Brain microvascular endothelial cell (primary cell): ENCODE results near the gene SOX11.

Experiments
- DNase-seq: peaks from one replicate; pipeline ENCODE4 v3.0.0-alpha.2; 2020
- H3K27ac ChIP-seq: fragments of 250-450 bp; sonication (Bioruptor Pico); 2 replicates; pipeline ENCODE4 v1.5.1; 2020; ENCODE audit warnings: mild to moderate bottlenecking, moderate library complexity
- H3K27me3 ChIP-seq: fragments of 250-450 bp; sonication (Bioruptor Pico); replicated peaks from 2 replicates; pipeline ENCODE4 v1.5.1; 2020; ENCODE audit warnings: mild to moderate bottlenecking
- H3K36me3 ChIP-seq: fragments of 250-450 bp; sonication (Bioruptor Pico); replicated peaks from 2 replicates; pipeline ENCODE4 v1.5.1; 2020; ENCODE audit warnings: mild to moderate bottlenecking
- H3K4me3 ChIP-seq: 2 replicates; pipeline ENCODE4 v1.5.1; 2011; ENCODE audit warnings: low read depth, mild to moderate bottlenecking, control low read depth, low read length, moderate library complexity
- CTCF ChIP-seq: IDR thresholded peaks from 2 replicates; pipeline ENCODE4 v1.5.1; 2011; ENCODE audit warnings: low read depth, mild to moderate bottlenecking, moderate library complexity, low read length, control low read depth, inconsistent platforms; ENCODE audit errors: missing control alignments
- in situ Hi-C: cut with HindIII; loops from 2 replicates; pipeline ENCODE4 v1.10.0; 2017; ENCODE audit warnings: low sequenced_read_pairs, low pct_ligation_motif_present

Gene SOX11

GRCh38 chr2:5693287-5694201 lies 1.4 kb downstream of the SOX11 start:
- in situ Hi-C loops, result no loop called here
- TF ChIP-seq CTCF, result peak; percentile 26
- peak; percentile 24 for DNase-seq
- no peaks in the 10 kb centered on the region for H3K27me3 ChIP-seq
- H3K36me3 ChIP-seq, result no peaks in the 10 kb centered on the region
- H3K4me3 ChIP-seq, result peak overlapping the region; percentile 84
- no peak overlapping the region for H3K27ac ChIP-seq

DNA sequence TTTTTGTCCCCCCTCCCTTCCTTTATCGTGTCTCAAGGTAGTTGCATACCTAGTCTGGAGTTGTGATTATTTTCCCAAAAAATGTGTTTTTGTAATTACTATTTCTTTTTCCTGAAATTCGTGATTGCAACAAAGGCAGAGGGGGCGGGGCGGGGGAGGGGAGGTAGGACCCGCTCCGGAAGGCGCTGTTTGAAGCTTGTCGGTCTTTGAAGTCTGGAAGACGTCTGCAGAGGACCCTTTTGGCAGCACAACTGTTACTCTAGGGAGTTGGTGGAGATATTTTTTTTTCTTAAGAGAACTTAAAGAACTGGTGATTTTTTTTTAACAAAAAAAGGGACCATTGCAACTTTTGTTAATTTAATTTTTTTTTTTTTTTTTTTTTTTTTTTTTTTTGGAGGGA lies 2.1 kb downstream of the SOX11 start:
- no peak for TF ChIP-seq CTCF
- peak overlapping the region; percentile 84 for H3K4me3 ChIP-seq
- DNase-seq, result no peak
- H3K27me3 ChIP-seq, result no peaks in the 10 kb centered on the region
- no peak overlapping the region for H3K27ac ChIP-seq
- no peaks in the 10 kb centered on the region for H3K36me3 ChIP-seq
- in situ Hi-C loops, result no loop called here

DNA sequence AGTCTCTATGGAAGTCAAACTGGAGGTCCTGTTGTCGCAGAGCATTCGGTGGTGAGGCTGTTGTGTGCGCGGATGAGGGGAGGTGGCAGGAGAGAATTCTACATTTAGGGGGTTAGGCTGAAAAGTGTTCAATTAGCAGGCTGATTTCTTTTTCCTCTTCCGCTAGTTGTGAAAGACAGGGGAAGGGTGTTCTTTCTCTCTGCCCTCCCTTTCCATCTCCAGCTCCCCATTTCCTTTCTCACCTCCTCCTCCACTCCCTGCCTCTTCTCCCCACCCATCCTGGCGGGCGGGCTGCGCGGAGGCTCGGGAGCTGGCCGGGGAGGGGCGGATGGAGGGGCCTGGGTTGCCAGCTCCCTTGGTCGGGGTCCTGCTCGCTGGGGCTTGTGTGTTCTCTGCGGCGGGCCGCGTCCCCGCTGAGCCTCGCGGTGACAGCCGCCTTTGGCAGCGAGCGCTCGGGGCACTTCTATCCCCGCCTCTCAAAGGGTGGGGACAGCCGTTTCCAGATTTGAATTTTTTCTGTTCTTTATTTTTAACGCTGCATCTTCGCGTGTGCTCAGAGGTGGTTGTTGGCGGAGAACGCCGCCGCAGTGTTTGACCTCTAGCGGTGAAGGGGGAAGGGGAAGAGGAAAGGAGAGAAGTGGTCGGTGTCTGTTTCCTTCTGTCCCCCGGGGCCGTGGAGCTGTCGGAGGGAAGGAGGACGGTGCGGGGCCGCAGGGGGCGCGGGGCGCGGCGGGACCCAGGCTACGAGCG lies 3.6 kb downstream of the SOX11 start:
- TF ChIP-seq CTCF, result no peak
- peak overlapping the region; percentile 71 for H3K27ac ChIP-seq
- DNase-seq, result peak; percentile 27
- H3K4me3 ChIP-seq, result peak overlapping the region; percentile 84
- no peaks in the 10 kb centered on the region for H3K36me3 ChIP-seq
- no peaks in the 10 kb centered on the region for H3K27me3 ChIP-seq
- in situ Hi-C loops, result no loop called here

DNA sequence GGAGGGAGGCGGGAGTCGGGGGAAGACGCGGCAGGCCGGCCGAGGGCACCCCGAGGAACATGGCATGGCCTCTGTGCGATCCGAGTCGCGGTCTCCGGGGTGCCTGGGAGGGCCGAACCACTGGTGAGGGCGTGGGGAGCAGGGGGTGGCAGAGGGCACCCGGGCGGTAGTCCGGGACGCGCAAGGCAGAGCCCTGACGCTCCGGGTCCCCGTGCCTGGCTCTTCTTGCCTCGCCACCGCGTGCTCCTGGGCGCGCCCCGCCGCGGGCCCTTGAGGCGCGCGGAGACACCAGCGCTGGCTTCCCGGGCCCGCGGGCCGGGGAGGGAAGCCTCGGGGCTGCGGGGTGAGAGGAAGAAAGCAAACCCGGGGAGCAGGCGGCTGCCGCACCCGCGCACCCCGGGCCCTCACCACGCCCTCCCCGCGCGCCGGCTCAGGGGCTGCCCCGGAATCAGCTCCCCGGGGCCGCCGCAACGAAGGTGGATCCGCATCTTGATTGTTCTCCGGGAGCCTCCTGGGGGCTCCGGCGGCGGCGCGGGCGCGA lies 4.3 kb downstream of the SOX11 start:
- Histone ChIP-seq H3K27ac (peak overlapping the region; percentile 71), H3K36me3 (no peaks in the 10 kb centered on the region), H3K27me3 (no peaks in the 10 kb centered on the region), H3K4me3 (peak overlapping the region; percentile 84)
- peak; percentile 9 for DNase-seq
- no peak for TF ChIP-seq CTCF
- in situ Hi-C loops, result no loop called here

DNA sequence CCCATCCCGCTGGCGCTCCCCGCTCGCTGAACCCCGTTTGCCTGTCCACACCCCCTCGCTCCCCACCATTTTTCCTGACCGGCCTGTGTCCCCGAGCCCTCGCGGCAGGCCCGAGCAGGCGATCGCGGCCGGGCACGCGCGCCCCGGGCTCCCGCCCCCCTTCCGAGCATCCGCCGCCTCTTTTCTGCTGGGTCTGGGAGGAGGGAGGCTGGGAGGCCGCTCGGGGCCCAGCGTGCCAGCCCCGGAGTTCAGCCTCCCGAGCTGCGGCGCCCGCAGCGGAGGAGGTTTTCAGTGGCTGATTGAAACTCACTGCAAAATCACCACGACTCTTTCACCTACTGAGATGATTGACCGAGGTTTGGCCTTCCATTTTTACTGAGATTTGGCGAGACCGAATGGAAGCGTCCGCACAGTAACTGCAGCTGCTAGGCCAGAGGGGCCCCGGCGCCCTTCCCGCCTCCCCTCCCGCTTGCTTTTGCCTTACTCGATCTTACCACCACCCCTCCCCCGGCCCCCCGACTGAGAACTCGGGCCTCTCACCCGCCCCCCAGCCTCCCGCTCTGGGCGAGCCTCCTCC lies 4.8 kb downstream of the SOX11 start:
- TF ChIP-seq CTCF, result no peak
- in situ Hi-C loops, result no loop called here
- H3K36me3 ChIP-seq, result no peaks in the 10 kb centered on the region
- peak overlapping the region; percentile 84 for H3K4me3 ChIP-seq
- peak overlapping the region; percentile 71 for H3K27ac ChIP-seq
- DNase-seq, result peak; percentile 35
- no peaks in the 10 kb centered on the region for H3K27me3 ChIP-seq
